RPMI8226 (cell line): ENCODE results near the gene CNTNAP2.

Experiments used
- DNase-seq: peaks from one replicate; pipeline ENCODE4 v3.0.0-alpha.2; 2015

CNTNAP2 gene

DNA sequence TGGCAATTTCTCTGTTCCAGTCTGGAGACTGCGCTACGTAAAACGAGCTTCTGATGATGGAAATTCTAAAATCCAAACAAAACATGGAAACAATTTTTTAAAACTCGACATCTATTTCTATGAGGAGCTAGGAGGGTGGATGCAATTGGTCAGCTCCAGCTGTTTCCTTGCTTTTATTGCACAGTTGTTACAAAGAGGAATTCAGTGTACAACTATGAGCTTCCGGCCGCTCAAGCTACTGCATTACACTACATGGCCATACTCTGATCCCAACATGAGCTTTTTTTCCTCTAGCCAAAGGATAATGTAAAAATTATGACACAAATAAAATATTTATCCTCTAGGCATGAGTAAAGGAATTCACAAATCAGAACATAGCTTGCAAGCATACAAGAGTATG lies 2070.9 kb downstream of the CNTNAP2 start:
- DNase-seq: no peak

DNA sequence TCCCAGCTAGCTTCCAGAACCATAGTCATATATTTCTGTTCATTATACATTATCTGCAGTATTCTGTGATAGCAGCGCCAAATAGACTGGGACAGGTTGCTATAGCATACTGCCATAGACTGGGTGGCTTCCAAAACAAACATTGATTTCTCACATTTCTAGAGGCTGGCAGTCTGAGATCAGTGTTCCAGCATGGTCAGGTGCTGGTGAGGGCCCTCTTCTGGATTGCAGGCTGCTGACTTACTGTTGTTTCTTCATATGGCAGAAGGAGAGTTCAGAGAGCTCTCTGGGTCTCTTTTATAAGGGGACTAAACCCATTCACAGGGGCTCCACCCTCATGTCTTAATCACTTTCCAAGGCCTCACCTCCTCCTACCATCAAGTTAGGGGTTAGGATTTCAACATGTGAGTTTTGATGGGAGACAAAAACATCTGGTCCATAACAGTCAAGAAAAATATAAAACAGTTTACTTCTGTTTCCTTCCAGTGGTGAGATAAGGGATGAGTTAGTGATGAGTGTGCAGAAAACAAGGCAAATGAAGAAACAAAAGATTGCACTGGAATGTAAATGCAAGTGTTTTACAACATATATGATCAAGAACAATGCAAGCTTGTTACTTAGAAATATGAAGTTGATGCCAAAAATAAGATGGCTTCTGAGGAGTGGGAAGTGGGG lies 2074.9 kb downstream of the CNTNAP2 start:
- no peak for DNase-seq

DNA sequence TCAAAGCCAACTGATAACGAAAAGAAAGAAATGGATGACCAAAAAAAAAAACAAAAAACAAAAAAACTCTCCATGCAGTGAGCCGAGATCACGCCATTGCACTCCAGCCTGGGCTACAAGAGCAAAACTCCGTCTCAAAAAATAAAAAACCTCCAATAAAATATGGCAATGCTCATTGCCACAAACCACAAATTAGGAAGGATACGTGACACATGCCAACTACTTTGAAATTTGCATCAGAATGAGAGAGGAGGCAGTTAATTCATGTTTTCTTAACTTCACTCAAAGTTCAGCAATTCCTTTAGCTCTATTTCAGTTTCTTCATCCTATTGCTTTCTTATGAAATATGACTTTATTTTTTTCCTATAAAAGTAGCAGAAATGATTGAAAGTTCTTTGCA lies 2075.9 kb downstream of the CNTNAP2 start:
- DNase-seq: no peak

DNA sequence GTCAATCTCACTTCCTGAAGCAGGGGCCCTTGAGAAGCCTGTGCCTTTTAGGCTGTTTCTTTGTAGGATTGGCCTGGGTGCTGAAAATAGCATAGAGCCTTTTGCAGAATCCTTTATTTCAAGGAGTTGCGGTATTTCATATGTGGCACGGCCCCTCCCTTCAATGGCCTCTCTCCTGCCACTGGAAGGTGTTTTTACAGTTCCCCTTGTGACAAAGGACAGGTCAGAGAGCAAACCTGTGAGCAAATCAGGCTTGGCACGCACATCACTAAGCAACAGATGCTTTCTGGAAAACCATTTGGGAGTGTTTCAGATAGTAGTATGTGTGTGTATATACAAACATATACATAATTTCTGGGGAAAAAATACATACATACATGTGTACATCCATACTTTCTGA lies 2085.4 kb downstream of the CNTNAP2 start:
- DNase-seq: no peak

GRCh38 chr7:148204639-148205304 lies 2088.2 kb downstream of the CNTNAP2 start:
- peak; percentile 25 for DNase-seq

GRCh38 chr7:148209643-148210190 lies 2093.1 kb downstream of the CNTNAP2 start:
- DNase-seq: no peak

DNA sequence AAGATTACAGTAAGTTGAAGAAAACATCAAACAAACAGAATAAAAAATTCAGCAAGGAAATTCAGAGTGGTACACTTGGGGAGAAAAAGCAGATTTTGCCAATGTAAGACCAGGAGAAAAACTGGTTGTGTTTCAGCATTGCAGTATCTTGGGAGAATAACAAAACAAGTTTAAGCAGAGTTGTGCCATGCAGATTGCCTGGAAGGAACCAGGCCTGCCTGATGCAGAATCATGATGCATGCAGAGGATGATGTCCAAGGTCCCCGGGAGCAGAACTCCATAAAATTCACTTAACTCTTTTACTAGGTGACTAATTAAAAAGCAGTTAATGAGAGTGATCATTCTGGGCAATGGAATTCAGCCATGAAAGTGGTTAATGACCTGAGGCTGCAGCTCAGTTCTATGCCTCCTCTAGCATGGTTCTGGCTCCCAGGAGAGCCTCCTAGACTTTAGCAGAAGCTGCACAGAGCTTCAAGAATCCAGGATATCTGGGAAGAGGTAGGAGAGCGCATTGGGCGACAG lies 2094.3 kb downstream of the CNTNAP2 start:
- no peak for DNase-seq

- no peak for DNase-seq
These were observed 2095.1 kb downstream of the CNTNAP2 start for GRCh38 chr7:148211740-148212151.

GRCh38 chr7:148212731-148213130 lies 2096.1 kb downstream of the CNTNAP2 start:
- no peak for DNase-seq

- DNase-seq: no peak
These were observed 2097.5 kb downstream of the CNTNAP2 start for GRCh38 chr7:148214101-148214500.

DNA sequence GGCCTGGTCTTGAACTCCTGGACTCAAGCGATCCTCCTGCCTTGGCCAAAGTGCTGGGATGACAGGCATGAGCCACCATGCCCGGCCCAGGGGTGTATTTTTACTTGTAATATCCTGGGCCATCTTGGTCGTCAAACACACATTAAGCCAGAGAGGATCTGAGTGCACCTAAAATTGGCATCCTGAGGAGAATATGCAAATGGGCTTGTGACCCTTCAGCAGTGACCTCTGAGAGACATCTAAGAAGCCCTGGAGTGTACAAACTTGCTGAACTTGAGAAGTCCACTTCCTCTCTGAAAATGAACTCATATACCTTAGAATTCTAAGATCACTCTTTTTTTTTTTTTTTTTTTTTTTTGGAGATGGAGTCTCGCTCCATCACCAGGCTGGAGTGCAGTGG lies 2102.0 kb downstream of the CNTNAP2 start:
- peak; percentile 23 for DNase-seq

DNA sequence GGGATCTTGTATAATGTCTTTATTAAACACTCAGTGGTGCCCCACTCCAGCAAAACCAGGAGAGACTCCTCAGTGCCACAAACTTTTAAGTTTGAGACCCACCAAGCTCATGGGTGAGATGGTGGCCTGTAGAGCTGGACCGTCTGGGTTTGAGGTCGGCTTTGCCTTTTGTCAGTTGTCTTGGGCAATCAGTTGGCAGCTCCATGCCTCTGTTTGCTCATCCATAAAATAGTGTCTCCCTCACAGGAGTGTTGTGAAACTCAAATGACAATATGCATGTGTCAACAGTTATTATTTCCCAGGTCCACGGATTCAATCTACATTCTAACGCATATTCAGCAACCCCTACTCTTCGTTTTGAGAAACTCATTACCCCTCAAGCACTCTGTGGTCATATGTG lies 2106.1 kb downstream of the CNTNAP2 start:
- DNase-seq: no peak

DNA sequence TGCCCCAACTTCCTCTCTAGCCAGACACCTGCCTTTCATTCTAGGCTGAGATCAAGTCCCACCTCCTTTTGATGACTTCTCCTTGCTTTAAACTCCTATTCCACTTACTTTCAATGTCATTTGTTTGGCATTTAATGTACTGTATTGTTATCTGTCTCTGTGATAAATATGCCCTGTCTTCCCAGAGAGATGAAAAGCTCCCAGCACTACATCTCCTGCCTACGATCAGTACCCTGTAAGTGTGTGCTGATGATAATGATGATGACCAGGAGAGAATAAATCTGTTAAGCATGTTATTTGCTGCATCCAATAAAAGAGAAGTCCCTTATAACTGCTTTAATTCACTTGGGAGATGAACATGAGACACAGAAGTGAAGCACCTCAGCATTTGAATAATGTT lies 2106.6 kb downstream of the CNTNAP2 start:
- DNase-seq: no peak

- no peak for DNase-seq
These were observed 2107.1 kb downstream of the CNTNAP2 start for GRCh38 chr7:148223738-148224137.

GRCh38 chr7:148230296-148230695 lies 2113.7 kb downstream of the CNTNAP2 start:
- no peak for DNase-seq

DNA sequence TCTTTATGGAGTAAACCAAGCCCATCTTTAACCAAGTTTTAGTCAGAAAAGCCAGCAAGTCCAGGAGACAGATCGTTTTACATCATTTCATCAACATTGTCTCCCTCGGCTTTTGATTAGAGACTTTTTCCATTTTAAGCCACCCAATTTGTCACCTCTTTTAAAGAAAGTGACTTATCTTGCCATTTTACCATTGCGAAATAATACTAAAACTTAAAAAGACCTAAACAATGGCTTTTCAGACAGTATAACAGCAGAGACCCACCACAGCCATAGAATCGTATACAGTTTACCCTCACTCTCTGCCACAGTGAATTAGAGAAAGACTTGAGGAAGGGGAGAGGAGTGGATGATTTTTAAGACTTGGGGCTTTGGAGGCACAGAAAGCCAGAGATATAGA lies 2114.3 kb downstream of the CNTNAP2 start:
- DNase-seq: no peak

DNA sequence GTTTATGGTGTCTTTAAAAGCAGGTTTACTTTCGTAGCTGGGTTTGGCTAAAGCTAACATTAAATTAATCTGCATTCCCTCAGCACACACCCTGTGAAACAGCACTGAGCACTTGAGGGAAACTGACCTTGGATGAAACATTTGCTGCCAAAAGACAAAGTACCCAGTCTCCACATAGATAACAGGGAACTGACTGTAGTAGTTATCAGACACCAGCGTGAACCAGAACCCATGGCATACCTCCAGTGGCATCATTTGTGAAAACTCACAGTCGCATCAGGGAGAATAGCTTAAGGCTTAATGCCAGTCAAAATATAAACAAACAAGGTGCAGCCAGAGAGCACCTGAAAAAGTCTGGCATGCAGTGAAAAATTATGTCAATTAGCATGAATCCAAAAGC lies 2116.2 kb downstream of the CNTNAP2 start:
- no peak for DNase-seq

- no peak for DNase-seq
These were observed 2118.1 kb downstream of the CNTNAP2 start for GRCh38 chr7:148234715-148235114.

DNA sequence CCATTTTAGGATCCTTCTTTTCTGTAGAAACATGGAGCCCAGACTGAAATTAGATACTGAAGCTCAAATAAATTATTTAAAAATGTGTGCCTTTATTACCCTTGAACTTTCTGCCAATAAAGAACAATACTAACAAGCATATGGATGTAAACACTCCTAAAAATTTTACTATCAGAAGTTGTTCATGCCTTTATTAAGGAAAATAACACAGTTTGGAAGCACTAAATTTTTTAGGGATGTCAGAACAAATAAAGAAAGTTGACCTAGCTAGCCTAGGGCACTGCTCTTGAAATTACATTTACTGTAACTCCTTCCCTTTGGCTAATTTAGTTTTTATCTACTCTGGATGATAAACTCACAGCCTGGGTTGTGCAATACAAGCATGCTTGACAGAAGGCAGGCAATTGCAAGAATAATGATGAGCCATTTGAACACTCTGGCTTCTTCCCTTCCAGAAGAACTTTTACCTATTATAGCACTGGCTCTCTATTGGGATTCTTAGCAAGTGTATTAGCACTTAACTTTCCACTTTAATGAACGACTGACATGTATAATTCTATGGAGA lies 2122.2 kb downstream of the CNTNAP2 start:
- DNase-seq: no peak

GRCh38 chr7:148241700-148242293 lies 2125.2 kb downstream of the CNTNAP2 start:
- DNase-seq: no peak

DNA sequence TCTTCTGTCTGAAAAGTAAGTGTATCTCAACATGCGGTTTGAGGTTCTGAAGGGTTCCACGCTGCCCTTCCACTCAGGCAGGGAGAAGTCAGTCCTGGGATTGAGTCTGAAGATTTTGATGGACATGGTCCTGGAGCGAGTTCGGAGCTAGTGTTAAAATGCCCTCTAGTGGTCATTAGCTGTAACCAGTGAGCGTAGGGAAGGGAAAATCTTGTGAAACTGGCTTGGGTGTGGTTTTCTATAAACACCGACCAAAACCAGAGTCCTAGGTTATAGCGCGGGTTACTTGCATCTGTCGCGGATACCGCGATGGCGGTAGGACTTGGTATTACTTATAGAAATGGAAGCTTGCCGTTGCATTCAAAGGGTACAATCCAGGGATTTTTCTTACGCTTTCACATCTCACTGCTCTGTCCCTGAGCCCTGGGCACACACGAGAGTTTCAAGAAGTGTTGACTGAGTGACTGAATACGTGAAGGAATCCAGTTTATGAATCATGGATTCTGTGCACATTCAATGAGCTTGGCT lies 2125.8 kb downstream of the CNTNAP2 start:
- DNase-seq: peak; percentile 75

- no peak for DNase-seq
These were observed 2128.8 kb downstream of the CNTNAP2 start for GRCh38 chr7:148245381-148245780.

DNA sequence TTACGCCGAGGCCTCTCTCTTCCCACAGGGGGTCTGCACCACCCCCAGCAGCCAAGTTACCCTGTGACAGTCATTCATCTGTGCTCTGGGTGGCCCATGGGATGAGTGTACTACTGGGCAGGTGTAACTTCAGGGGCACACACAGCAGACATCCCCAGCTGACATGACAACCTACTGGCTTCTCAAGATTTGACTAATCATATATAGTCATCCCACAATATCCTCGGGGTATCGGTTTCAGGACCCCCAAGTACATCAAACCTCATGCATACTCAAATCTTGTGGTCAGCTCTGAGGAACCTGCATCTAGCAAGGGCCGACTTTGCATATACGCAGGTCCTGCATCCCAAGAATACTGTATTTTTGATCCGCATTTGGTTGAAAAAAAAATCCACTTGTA lies 2137.0 kb downstream of the CNTNAP2 start:
- DNase-seq: no peak
